Bronchial epithelial cell (primary cell): Measurements from ENCODE around the gene FBXO46. TPM values are rescaled to one million over a fixed set of nuclear protein-coding genes. Genes with fewer than 3 reads are reported as not detected.
A peak's percentile ranks its signal among the peaks of the same experiment; 100 is the strongest.

Source experiments
- DNase-seq: peaks from one replicate; pipeline ENCODE4 v3.0.0-alpha.2; 2010; ENCODE audit warnings: low read depth
- FAIRE-seq: peaks from 2 replicates; lab custom pipeline; 2011; peaks lifted over from hg19 to GRCh38; lab: Jason Lieb, UNC
- H3K27me3 ChIP-seq: 2 replicates; pipeline ENCODE4 v1.5.1; 2011; ENCODE audit warnings: low read length; ENCODE audit not compliant: control insufficient read depth, insufficient read depth
- H3K36me3 ChIP-seq: 2 replicates; pipeline ENCODE4 v1.5.1; 2011; ENCODE audit warnings: low read length; ENCODE audit not compliant: control insufficient read depth, insufficient read depth
- H3K4me3 ChIP-seq: 2 replicates; pipeline ENCODE4 v1.5.1; 2011; ENCODE audit warnings: mild to moderate bottlenecking, low read depth, low read length, control low read depth
- CTCF ChIP-seq: IDR thresholded peaks from 2 replicates; pipeline ENCODE4 v1.5.1; 2011; ENCODE audit warnings: mild to moderate bottlenecking, moderate library complexity, low read length, control low read depth, inconsistent platforms; ENCODE audit not compliant: insufficient read depth, severe bottlenecking
- total RNA-seq: library from RNA; depleted of rRNA; stranded (reverse); fragments of >200 nt; gene quantifications from 2 replicates; pipeline ENCODE4 v1.2.1, GENCODE V29; 2014

FBXO46 gene
- total RNA-seq, result 2.4 and 5.5 TPM in 2 replicates

- Histone ChIP-seq H3K36me3 (peaks cover 1% of the 10 kb centered on the region), H3K27me3 (no peaks in the 10 kb centered on the region), H3K4me3 (peak within 1 kb of the TSS; percentile 70)
- TF ChIP-seq CTCF, result peak; percentile 28
- DNase-seq (peak; percentile 97), FAIRE-seq (peak; percentile 88)
Observed at GRCh38 chr19:45730368-45731288, at the start of gene FBXO46. Gene FBXO46, minus strand, starts transcription at chr19:45730896. Its CDS starts 17,401 bp downstream, at chr19:45713495.

GRCh38 chr19:45780146-45780447 lies 49.4 kb upstream of the FBXO46 start:
- Histone ChIP-seq H3K4me3 (no peak overlapping the region), H3K27me3 (no peaks in the 10 kb centered on the region), H3K36me3 (peaks cover 16% of the 10 kb centered on the region)
- FAIRE-seq, result no peak
- no peak for TF ChIP-seq CTCF
- DNase-seq, result no peak

- H3K36me3 ChIP-seq, result peaks cover 18% of the 10 kb centered on the region
- no peak for FAIRE-seq
- H3K4me3 ChIP-seq, result peak overlapping the region; percentile 32
- peak; percentile 84 for TF ChIP-seq CTCF
- no peaks in the 10 kb centered on the region for H3K27me3 ChIP-seq
- DNase-seq, result peak; percentile 79
Observed at GRCh38 chr19:45779231-45780145, 48.8 kb upstream of the FBXO46 start.

- Histone ChIP-seq H3K27me3 (no peaks in the 10 kb centered on the region), H3K4me3 (no peak overlapping the region), H3K36me3 (peaks cover 15% of the 10 kb centered on the region)
- no peak for TF ChIP-seq CTCF
- DNase-seq (no peak), FAIRE-seq (no peak)
Observed at GRCh38 chr19:45778010-45778661, 47.4 kb upstream of the FBXO46 start.

- DNase-seq (no peak), FAIRE-seq (no peak)
- peaks cover 15% of the 10 kb centered on the region for H3K36me3 ChIP-seq
Observed at GRCh38 chr19:45777395-45777961, 46.8 kb upstream of the FBXO46 start.

More at GRCh38 chr19:45777395-45777961, 46.8 kb upstream of the FBXO46 start:
- no peak overlapping the region for H3K4me3 ChIP-seq
- H3K27me3 ChIP-seq, result no peaks in the 10 kb centered on the region
- TF ChIP-seq CTCF, result no peak
